ENCODE data around the gene BCKDHA. TPM values are rescaled to one million over a fixed set of nuclear protein-coding genes. Genes with fewer than 3 reads are reported as not detected.
A peak's percentile ranks its signal among the peaks of the same experiment; 100 is the strongest.

Gene BCKDHA
- total and polyA plus RNA-seq, 9 of the 15 experiments (the other 6 are each of a cell fraction or from before 2014, with no cell fraction given): 4.5 to 52.5 (median 14.1) TPM

GRCh38 chr19:41353466-41354342 lies 43.9 kb upstream of the BCKDHA start, which contains the start of gene TGFB1 (continued):
- no peak for TF ChIP-seq ZNF274 (IDR thresholded peaks at IDR 0.05; ENCODE audit: borderline replicate concordance, low read depth, low read length)
- no peak for TF ChIP-seq CBX2 (IDR thresholded peaks at IDR 0.05; ENCODE audit: insufficient read depth, low read length, poor library complexity, severe bottlenecking)
- no peak for TF ChIP-seq MTA1 (IDR thresholded peaks at IDR 0.05; ENCODE audit: borderline replicate concordance)
- TF ChIP-seq, protein P1, sequence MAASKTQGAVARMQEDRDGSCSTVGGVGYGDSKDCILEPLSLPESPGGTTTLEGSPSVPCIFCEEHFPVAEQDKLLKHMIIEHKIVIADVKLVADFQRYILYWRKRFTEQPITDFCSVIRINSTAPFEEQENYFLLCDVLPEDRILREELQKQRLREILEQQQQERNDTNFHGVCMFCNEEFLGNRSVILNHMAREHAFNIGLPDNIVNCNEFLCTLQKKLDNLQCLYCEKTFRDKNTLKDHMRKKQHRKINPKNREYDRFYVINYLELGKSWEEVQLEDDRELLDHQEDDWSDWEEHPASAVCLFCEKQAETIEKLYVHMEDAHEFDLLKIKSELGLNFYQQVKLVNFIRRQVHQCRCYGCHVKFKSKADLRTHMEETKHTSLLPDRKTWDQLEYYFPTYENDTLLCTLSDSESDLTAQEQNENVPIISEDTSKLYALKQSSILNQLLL (CRISPR knock-in tag; IDR thresholded peaks at IDR 0.05; ENCODE audit: borderline replicate concordance): no peak
- peak; percentile 35 to 73; a peak in 3 of 4 replicates for TF ChIP-seq MNT (conservative IDR thresholded peaks at IDR 0.05)
- no peak for TF ChIP-seq GATAD2A (IDR thresholded peaks at IDR 0.05)
- TF ChIP-seq MAZ (CRISPR knock-in tag; conservative IDR thresholded peaks at IDR 0.05 in 1 of 2, IDR thresholded peaks at IDR 0.05 in 1 of 2): peak; percentile 92 to 98
- no peak for TF ChIP-seq IRF9 (tag; IDR thresholded peaks at IDR 0.05)
- TF ChIP-seq ZNF644 (tag; IDR thresholded peaks at IDR 0.05; ENCODE audit: low read depth): no peak; the same call in 1 of the 2 replicates
- TF ChIP-seq, protein P2, sequence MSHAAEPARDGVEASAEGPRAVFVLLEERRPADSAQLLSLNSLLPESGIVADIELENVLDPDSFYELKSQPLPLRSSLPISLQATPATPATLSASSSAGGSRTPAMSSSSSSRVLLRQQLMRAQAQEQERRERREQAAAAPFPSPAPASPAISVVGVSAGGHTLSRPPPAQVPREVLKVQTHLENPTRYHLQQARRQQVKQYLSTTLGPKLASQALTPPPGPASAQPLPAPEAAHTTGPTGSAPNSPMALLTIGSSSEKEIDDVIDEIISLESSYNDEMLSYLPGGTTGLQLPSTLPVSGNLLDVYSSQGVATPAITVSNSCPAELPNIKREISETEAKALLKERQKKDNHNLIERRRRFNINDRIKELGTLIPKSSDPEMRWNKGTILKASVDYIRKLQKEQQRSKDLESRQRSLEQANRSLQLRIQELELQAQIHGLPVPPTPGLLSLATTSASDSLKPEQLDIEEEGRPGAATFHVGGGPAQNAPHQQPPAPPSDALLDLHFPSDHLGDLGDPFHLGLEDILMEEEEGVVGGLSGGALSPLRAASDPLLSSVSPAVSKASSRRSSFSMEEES (CRISPR knock-in tag; IDR thresholded peaks at IDR 0.05): no peak
- no peak for TF ChIP-seq CTBP1 (IDR thresholded peaks at IDR 0.05; ENCODE audit: borderline replicate concordance)
- TF ChIP-seq GMEB1 (CRISPR knock-in tag; IDR thresholded peaks at IDR 0.05): no peak
- TF ChIP-seq ZNF551 (CRISPR knock-in tag; IDR thresholded peaks at IDR 0.05): no peak
- no peak for TF ChIP-seq KHSRP (IDR thresholded peaks at IDR 0.05)
- no peak for TF ChIP-seq TRIM28 (IDR thresholded peaks at IDR 0.05)
- TF ChIP-seq ZNF217 (CRISPR knock-in tag; IDR thresholded peaks at IDR 0.05): no peak
- no peak for TF ChIP-seq ZNF253 (CRISPR knock-in tag; conservative IDR thresholded peaks at IDR 0.05)
- TF ChIP-seq TAL1 (IDR thresholded peaks at IDR 0.05): no peak
- no peak for TF ChIP-seq PML (IDR thresholded peaks at IDR 0.05; ENCODE audit: low read length)
- TF ChIP-seq CCNT2 (IDR thresholded peaks at IDR 0.05; ENCODE audit: borderline replicate concordance, extremely low read depth, insufficient read length, low read depth, low read length): peak; percentile 94
- TF ChIP-seq SRSF3 (IDR thresholded peaks at IDR 0.05; ENCODE audit: insufficient read depth, low read length): no peak

All from K562 (cell line).